GM12892 (cell line): ENCODE measurements around the gene DISP3.

Experiments used
- POLR2A ChIP-seq: IDR thresholded peaks from 2 replicates; pipeline ENCODE4 v1.6.1; 2011; ENCODE audit warnings: low read depth, low read length, control low read depth
- POLR2AphosphoS5 ChIP-seq: IDR thresholded peaks from 2 replicates; pipeline ENCODE4 v1.6.1; 2011; ENCODE audit warnings: low read depth, low read length, control low read depth
- TAF1 ChIP-seq: IDR thresholded peaks from 2 replicates; pipeline ENCODE4 v1.6.1; 2011; ENCODE audit warnings: low read depth, mild to moderate bottlenecking, control low read depth, low read length, borderline replicate concordance

- TF ChIP-seq POLR2A, result no peak
- TF ChIP-seq POLR2AphosphoS5, result no peak
- TF ChIP-seq TAF1, result no peak
Measured at GRCh38 chr1:11569551-11569950, 90.6 kb downstream of the DISP3 start.
